ENCODE measurements around the gene NCK1.

The NCK1 gene

GRCh38 chr3:136908297-136908696 is 46.3 kb downstream of the NCK1 start:
- no peak for DNase-seq (ENCODE audit: low read depth)

DNA sequence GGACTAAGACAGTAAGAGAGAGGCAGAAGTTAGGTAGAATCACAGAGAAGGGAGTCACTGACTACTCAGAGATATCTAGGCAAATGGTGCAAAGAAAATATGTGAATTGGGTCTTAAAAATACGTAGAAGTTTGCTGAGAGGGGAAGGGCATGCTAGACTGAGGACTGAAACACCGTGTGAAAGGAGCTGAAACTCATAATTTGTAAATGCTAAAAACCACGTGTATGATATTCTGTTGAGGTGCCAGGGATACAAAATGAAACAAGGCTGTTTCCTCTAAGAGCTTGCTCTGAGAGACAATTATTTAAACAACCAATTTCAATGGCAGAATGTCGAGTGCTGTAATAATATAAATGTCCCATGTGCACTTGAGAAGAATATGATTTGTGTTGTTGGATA is 47.2 kb downstream of the NCK1 start:
- DNase-seq (ENCODE audit: low read depth) = no peak

- DNase-seq (ENCODE audit: low read depth) = no peak
Measured at GRCh38 chr3:136910697-136911096, 48.7 kb downstream of the NCK1 start.

GRCh38 chr3:136913168-136913567 is 51.2 kb downstream of the NCK1 start:
- no peak for DNase-seq (ENCODE audit: low read depth)

DNA sequence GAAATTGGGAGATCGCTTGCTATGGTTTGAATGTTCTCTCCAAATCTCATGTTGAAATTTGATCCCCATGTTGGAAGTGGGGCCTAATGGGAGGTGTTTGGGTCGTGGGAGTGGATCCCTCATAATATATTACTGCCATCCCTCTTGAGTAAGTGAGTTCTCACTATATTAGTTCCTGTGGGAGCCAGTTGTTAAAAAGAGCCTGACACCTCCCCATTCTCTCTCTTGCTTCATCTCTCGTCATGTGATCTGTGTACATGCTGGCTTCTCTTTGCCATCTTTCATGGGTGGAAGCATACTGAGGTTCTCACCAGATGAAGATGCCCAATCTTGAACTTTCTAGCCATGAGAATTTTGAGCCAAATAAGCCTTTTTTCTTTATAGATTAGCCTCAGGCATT is 52.7 kb downstream of the NCK1 start:
- no peak for DNase-seq (ENCODE audit: low read depth)

- DNase-seq (ENCODE audit: low read depth) = no peak
Measured at GRCh38 chr3:136916223-136916622, 54.2 kb downstream of the NCK1 start.

DNA sequence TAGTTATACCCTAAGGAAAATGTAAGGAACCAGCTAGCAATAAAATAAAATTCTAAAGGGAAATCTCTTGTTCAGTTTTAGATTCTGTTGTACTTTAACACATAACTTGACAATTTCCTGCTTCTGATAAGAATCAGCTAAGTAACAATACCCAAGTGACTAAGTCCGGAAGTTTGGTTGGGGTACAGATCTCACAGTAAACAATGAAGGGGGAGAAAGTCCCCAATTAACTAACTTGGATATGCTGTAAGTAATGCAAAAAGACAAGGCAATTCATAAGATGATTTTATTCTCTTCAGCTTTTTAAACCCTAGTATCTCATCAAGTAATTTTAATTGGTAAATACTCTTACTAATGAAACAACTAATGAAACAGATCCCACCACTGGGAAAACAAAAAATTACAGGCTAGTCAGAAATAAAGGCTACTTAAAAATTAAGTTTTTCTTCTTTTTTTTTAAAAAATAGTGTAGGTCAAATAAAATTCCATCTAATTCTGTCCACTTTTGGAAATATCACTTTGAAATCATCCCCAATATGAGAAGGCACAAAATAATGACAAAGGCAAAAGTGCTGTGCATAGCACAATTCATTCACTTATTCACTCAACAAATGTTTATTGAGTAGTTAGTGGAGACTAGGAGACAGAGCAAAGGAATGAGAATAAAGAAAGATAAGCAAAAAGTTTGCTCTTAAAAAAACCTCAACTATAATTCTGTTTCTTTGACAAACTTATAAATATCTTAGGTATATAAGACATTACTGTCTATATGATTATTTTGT is 58.0 kb downstream of the NCK1 start:
- DNase-seq (ENCODE audit: low read depth) = no peak

DNA sequence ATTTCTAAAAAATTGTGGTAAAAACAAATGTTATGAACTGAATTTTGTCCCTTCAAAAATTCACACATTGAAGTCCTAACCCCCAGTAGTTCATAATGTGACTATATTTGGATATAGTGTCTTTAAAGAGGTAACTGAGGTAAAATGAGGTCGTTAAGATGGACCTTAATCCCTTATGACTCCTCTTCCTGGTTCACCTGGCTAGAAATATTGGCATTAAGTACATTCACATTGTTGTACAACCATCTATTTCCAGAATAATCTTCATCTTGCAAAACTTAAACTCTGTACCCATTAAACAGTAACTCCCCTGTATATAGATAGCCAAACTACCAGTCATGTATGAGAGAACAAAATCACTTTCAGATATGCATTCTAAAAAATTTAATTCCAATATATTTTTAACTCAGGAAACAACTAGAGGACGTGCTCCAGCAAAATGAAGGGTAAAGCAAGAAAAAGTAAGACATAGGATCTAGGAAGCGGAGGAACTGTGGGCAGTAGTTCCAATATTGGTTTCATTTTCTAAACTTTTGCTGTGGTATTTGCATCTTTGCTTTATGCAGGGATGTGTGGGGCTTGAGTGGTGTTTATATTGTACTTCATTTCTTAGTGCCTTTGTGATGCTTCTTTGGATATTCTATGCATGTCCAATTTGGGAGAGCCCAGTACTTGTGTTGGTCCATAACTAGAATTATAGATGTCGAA is 59.0 kb downstream of the NCK1 start:
- no peak for DNase-seq (ENCODE audit: low read depth)

DNA sequence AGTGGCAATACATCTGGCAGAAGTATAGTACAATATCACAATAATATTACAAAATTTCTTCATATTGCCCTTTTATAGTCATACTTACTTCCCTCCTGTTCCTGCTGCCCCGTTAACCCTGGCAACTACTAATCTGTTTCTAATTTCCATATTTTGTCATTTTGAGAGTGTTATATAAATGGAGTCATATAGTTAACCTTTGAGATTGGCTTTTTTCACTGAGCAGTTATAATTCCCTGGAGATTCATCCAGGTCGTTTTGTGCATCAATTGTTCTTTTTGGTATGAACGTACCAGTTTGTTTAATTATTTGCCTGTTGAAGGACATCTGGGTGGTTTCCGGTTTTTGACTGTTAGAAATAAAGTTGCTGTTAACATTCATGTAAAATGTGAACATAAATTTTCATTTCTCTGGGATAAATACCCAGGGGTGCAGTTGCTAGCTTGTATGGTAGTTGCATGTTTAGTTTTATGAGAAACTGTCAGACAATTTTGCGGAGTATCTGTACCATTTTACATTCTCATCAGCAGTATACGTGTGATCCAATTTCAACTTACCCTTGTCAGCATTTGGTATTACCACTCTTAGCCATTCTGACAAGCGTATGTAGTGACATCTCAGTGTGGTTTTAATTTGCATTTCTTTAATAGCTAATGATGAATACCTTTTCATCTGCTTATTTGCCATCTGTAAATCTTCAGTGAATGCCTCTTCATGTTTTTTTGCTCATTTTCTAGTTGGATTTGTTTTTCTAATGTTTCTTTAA is 63.6 kb downstream of the NCK1 start:
- DNase-seq (ENCODE audit: low read depth) = no peak

DNA sequence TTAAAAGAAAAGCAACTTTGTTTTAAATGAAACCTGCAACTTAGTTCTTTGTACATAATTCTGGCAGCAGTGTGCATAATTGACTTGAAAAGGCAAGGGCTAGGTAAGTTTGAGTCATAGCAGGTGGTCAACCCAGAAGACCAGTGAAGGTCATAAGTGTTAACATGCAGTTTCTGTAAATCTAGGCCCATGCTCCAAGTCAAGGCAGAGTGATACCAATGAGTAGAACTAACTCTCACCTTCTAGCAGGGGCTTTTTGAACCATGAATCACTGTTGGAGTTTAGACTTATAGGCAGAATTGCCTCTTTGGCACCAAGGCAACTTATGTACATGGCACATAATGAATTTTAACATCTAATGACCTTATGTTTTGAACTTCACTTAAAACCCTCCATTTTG is 66.2 kb downstream of the NCK1 start:
- DNase-seq (ENCODE audit: low read depth) = no peak

DNA sequence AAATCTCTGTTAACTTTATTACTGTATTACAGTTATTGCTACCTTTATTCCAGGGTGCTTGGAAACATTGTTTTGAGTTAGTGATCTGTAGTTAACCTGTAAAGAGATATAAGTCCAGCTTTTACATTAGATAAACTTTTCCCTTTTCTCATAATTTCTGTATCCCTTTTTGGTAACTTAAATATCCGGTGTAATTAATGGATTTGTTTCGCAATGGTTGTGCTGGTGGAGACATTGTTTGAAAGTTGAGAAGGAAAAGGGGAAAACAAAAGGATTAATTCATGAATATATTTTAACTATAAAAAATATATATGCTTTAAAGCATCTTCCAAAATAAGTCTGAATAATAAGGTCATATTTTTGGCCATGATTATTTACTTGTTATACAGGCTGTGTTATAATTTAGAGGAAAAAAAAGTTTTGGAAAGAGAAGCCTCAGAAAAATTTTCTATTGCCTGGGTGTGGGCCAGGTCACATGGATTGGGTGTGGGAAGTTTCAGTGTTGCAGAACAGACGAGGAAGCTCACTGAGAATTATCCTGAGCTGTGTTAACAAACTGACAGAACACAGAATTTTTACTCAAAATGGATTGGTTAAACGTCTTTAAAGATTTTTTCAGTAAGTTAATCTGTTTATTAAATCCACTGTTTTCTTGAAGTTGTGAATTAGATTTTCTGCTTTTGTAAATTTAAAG is 68.1 kb downstream of the NCK1 start:
- no peak for DNase-seq (ENCODE audit: low read depth)

GRCh38 chr3:136931606-136932005 is 69.6 kb downstream of the NCK1 start:
- DNase-seq (ENCODE audit: low read depth) = no peak

GRCh38 chr3:136932523-136932922 is 70.5 kb downstream of the NCK1 start:
- no peak for DNase-seq (ENCODE audit: low read depth)

DNA sequence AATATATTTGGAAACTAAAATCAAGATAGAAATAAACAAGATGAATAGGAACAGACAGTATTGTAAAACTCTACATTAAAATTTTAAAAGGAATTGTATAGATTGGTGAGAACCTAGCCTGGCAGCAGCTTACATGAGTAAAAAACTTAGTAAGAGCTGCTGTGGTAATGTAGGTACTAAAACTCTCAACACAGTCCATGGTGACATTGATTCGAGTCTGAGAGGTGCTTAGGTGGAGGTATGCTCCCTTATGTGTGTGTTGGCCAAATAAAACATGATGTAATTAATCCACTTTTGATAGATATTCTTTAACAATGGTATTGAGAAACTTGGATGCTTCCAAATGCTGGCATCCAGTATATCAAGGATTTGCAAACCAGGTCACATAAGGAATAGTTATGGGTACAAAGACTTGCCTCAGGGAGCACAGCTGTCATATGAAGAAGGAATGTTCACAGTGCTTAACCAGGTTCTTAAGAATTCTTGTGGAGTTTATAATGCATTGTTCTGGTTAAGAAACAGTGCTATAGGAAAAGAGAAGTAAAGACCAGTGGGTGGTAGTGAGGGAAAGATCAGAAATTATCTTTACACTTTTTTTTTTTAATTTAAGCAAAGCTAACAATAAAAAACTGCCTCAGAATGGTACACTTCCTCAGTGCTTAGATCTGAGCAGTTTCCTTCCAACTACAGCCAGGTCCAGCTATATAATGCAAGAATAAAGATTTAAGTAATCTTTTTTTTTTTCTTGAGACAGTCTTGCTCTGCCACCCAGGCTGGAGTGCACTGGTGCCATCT is 71.2 kb downstream of the NCK1 start:
- DNase-seq (ENCODE audit: low read depth) = no peak

DNA sequence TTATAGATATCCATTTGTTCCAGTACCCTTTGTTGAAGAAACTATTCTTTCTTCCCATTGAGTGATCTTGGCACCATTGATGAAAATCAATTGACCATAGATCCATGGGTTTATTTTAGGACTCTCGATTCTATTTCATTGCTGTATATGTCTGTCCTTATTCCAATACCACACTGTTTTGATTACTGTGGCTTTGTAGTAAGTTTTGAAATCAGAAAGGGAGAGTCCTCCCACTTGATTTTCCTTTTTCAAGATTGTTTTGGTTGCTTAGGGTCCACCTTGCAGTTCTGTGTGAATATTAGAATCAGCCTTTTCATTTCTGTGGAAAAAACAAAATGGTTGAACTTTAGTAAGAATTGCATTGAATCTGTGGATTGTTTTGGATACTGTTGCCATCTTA is 75.2 kb downstream of the NCK1 start:
- no peak for DNase-seq (ENCODE audit: low read depth)

DNA sequence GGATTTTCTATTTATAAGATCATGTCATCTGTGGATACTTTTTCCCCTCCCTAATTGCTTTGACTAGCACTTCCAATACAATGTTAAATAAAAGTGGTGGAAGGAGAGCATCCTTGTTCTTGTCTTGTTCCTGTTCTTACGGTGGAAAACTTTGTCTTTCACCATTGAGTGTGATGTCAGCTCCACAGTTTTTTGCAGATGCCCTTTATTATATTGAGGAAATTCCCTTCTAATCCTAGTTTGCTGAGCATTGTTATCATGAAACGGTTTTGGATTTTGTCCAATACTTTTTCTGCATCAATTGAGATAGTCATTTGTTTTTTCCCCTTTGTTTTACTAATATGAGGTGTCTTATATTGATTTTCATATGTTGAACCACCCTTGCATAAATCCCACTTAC is 75.8 kb downstream of the NCK1 start:
- no peak for DNase-seq (ENCODE audit: low read depth)

DNA sequence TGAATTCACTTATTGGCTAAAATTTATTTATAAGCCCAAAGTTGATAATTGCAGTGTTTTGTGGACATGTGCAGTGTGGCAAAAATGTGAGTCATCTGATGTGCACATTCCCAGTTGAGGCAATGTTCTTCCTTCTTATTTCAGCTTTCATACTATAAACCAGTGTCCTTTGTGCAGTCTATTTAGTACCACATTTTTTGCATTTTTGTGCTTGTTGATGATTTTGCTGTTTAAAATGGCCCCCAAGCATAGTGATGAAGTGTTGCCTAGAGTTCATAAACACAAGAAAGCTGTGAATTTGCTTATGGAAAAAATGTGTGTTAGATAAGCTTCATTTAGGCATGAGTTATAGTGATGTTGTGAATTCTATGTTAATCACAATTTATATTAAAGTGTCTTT is 76.3 kb downstream of the NCK1 start:
- no peak for DNase-seq (ENCODE audit: low read depth)

DNA sequence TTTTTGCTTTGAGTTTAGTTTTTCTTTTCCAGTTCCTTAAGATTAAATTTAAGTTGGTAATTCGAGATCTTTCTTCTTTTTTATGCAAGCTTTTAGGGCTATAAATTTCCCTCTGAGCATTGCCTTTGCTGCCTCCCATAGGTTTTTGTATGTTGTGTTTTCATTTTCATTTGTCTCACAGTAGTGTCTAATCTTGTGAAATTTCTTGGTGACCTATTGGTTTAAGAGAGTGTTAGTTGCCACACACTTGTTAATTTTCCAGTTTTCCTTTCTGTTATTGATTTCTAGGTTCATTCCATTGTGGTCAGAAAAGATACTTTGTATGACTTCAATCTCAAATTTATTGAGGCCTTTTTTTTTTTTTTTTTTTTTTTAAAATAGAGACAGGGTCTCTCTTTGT is 77.5 kb downstream of the NCK1 start:
- no peak for DNase-seq (ENCODE audit: low read depth)

DNA sequence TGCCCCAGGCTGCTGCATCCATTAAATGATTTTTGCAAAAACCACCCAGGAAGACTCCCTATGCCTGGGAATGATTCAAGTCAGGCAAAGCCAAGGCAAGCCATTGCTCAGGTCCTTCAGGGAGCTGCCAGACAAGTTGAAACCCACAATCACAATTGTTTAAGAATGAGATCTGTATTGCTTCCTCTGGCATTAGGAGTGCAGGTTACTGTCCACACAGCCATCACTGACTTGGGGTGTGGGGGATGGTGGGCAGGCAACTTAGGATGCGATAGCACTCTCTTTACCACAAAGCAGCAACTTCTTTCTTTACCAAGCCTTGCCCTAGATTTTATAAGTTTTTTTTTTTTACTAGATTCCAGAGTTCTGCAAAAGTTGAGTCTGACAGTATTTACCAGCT is 80.8 kb downstream of the NCK1 start:
- no peak for DNase-seq (ENCODE audit: low read depth)

DNA sequence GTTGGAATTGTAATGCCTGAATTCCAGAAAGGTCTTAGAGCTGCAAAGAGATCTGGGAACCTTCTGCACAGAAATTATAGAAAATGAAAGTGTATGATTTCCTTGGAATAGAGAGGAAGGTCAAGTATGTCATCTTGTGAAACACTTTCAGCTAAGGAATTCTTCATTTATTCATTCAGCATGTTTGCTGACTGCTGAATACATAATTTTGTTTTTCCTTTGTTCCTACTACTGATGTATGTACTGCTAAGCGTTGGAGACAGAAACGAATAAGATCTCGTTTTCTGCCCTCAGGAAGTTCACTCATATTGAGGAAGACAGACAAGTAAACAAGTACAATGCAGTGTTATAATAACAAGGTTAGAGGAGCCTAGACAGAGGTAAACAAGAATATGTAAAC is 81.4 kb downstream of the NCK1 start:
- DNase-seq (ENCODE audit: low read depth) = no peak

- no peak for DNase-seq (ENCODE audit: low read depth)
Measured at GRCh38 chr3:136946978-136947377, 85.0 kb downstream of the NCK1 start.

- no peak for DNase-seq (ENCODE audit: low read depth)
Measured at GRCh38 chr3:136947477-136947876, 85.5 kb downstream of the NCK1 start.
